Aorta (tissue), 5 donors: ENCODE data around the gene CCDC159. TPM values are rescaled to one million over a fixed set of nuclear protein-coding genes. Genes with fewer than 3 reads are reported as not detected.
"Not testable (repeated sequence)": the region's sequence is repeated elsewhere in the genome, so short reads cannot be mapped to it uniquely, and the experiment has no call there.

ENCODE experiments used
- ATAC-seq: fragments of 200-7000 bp; cut with Tn5 transposase; one replicate; pipeline ENCODE4 v1.9.1; 2022; ENCODE audit warnings: moderate library complexity; ENCODE audit not compliant: low FRiP score
- DNase-seq, 2 donors: peaks; one replicate each; pipeline ENCODE4 v3.0.0-alpha.2; 2020
- H3K27ac ChIP-seq, 2 donors: one replicate each; pipeline ENCODE4 v1.5.1; 2013; ENCODE audit warnings: low read length in 2 of 2, mild to moderate bottlenecking in 2 of 2, moderate library complexity in 2 of 2, control low read depth in 1 of 2, inconsistent platforms in 1 of 2, low read depth in 1 of 2
- H3K27me3 ChIP-seq, 2 donors: one replicate each; pipeline ENCODE4 v1.6.1; 2013; ENCODE audit warnings: control low read depth in 1 of 2, low read length in 1 of 2, mild to moderate bottlenecking in 1 of 2, moderate library complexity in 1 of 2; ENCODE audit not compliant: insufficient read depth in 2 of 2, control insufficient read depth in 1 of 2
- H3K36me3 ChIP-seq, 2 donors: one replicate each; pipeline ENCODE4 v1.6.1; 2013; ENCODE audit warnings: control low read depth in 1 of 2, low read length in 1 of 2, mild to moderate bottlenecking in 1 of 2; ENCODE audit not compliant: insufficient read depth in 2 of 2, control insufficient read depth in 1 of 2
- H3K4me1 ChIP-seq, 2 donors: one replicate each; pipeline ENCODE4 v1.6.1; 2013; ENCODE audit warnings: low read length in 2 of 2, control low read depth in 1 of 2, mild to moderate bottlenecking in 1 of 2, moderate library complexity in 1 of 2; ENCODE audit not compliant: insufficient read depth in 2 of 2, control insufficient read depth in 1 of 2
- H3K4me3 ChIP-seq, 2 donors: one replicate each; pipeline ENCODE4 v1.5.1; 2013; ENCODE audit warnings: low read length in 2 of 2, control low read depth in 1 of 2, mild to moderate bottlenecking in 1 of 2
- H3K9me3 ChIP-seq: one replicate; pipeline ENCODE4 v1.6.1; 2013; ENCODE audit warnings: mild to moderate bottlenecking, low read length; ENCODE audit not compliant: control insufficient read depth
- WGBS, 2 donors: extraction: QIAGEN DNeasy Blood & Tissue Kit; methylation state at CpG; one replicate each; pipeline ENCODE4 v1.1.7; 2013; 5-methylcytosine and 5-hydroxymethylcytosine counted together
- intact Hi-C, 2 donors: fragments of 100-400 bp; cut with DNase I; formaldehyde crosslinking; loops; one replicate each; pipeline versions ENCODE4 v1.14.2 to v1.15.0; 2022
- polyA plus RNA-seq, 2 donors: library from polyadenylated mRNA; stranded (reverse); fragments of 200-250 nt; gene quantifications; one replicate each; pipeline ENCODE4 v1.2.3, GENCODE V29; 2013
- total RNA-seq, 2 donors: library from RNA; stranded (reverse); fragmentation: NEBNext Ultra II Directional; extraction: Animal tissue kit (Norgen Biotek cat#: 25700); gene quantifications; one replicate each; pipeline ENCODE4 v1.2.1, GENCODE V29; 2021
- donor health status: healthy with polysubstance abuse.
- donor health status: Bipolar disorder and iron deficiency.
- donor health status: DM: no; HTN: no; CAD: no.
- donor health status: DM: no; HTN: no; CAD: no.
- donor health status: DM: yes; HTN: yes; CAD: no.

The CCDC159 gene
- total and polyA plus RNA-seq, 4 donors, result 18.0 to 111 (median 36.3) TPM

- WGBS, 2 donors, result 20 to 25% methylated on average over 15 of the region's 15 CpGs
- DNase-seq (no peak), ATAC-seq (no peak)
- Histone ChIP-seq H3K27ac (peak overlapping the region in 1 of 2 donors; percentile 16), H3K9me3 (peaks cover 1% of the 10 kb centered on the region), H3K4me3 (peak overlapping the region in 1 of 2 donors; percentile 39), H3K4me1 (no peaks in the 10 kb centered on the region), H3K36me3 (no peaks in the 10 kb centered on the region), H3K27me3 (no peaks in the 10 kb centered on the region)
- intact Hi-C loops, result no loop called here
Measured at GRCh38 chr19:11345122-11345803, 1.1 kb upstream of the CCDC159 start.

GRCh38 chr19:11347546-11348039 lies 1.3 kb downstream of the CCDC159 start:
- WGBS, 2 donors, result 73 to 78% methylated on average over 7 of the region's 7 CpGs
- ATAC-seq (no peak), DNase-seq (no peak)
- intact Hi-C loops, result no loop called here
- Histone ChIP-seq H3K9me3 (peaks cover 1% of the 10 kb centered on the region), H3K4me3 (no peak overlapping the region), H3K4me1 (no peaks in the 10 kb centered on the region), H3K27ac (no peak overlapping the region), H3K27me3 (no peaks in the 10 kb centered on the region), H3K36me3 (no peaks in the 10 kb centered on the region)

GRCh38 chr19:11349171-11349570 lies 2.9 kb downstream of the CCDC159 start:
- 90 to 94% methylated on average over 4 of the region's 4 CpGs for WGBS, 2 donors

GRCh38 chr19:11354102-11354501 lies 7.8 kb downstream of the CCDC159 start:
- intact Hi-C loops, H3K27ac ChIP-seq, H3K9me3 ChIP-seq, ATAC-seq, H3K4me1 ChIP-seq, H3K4me3 ChIP-seq, H3K27me3 ChIP-seq, DNase-seq, H3K36me3 ChIP-seq: not testable (repeated sequence)
- WGBS, 2 donors, result 95 to 97% methylated on average over 4 of the region's 4 CpGs

More at GRCh38 chr19:11349171-11349570, 2.9 kb downstream of the CCDC159 start:
- ATAC-seq (no peak), DNase-seq (no peak)
- intact Hi-C loops, result no loop called here
- peaks cover 1% of the 10 kb centered on the region for H3K9me3 ChIP-seq
- no peak overlapping the region for H3K27ac ChIP-seq
- H3K36me3 ChIP-seq, result no peaks in the 10 kb centered on the region
- no peak overlapping the region for H3K4me3 ChIP-seq
- H3K4me1 ChIP-seq, result no peaks in the 10 kb centered on the region
- no peaks in the 10 kb centered on the region for H3K27me3 ChIP-seq

- peak within 1 kb of the TSS; percentile 51 to 77 for H3K4me3 ChIP-seq
- H3K36me3 ChIP-seq, result peaks cover 0 to 4% of the 10 kb centered on the region in 2 donors
- H3K9me3 ChIP-seq, result no peaks in the 10 kb centered on the region
- H3K27ac ChIP-seq, result peak within 1 kb of the TSS in 1 of 2 donors; percentile 16
- 1 to 2% methylated on average over 43 to 62 of the region's 62 CpGs for WGBS, 2 donors
- ATAC-seq (peak; percentile 94), DNase-seq (peak; percentile 96 to 98)
- H3K27me3 ChIP-seq, result no peaks in the 10 kb centered on the region
- H3K4me1 ChIP-seq, result no peaks in the 10 kb centered on the region
- intact Hi-C loops, result no loop called here
Measured at GRCh38 chr19:11355160-11356073, 9.1 kb downstream of the CCDC159 start, which contains the start of gene PLPPR2. Gene PLPPR2 (plus strand): TSS chr19:11355432. CDS start chr19:11357674, 2,242 bp downstream.

- Histone ChIP-seq H3K27me3 (no peaks in the 10 kb centered on the region), H3K9me3 (no peaks in the 10 kb centered on the region), H3K27ac (peak overlapping the region in 1 of 2 donors; percentile 16), H3K4me3 (peak overlapping the region in 1 of 2 donors; percentile 51), H3K36me3 (peaks cover 0 to 4% of the 10 kb centered on the region in 2 donors), H3K4me1 (no peaks in the 10 kb centered on the region)
- ATAC-seq, result no peak
- no peak for DNase-seq
- 69 to 78% methylated on average over 6 of the region's 6 CpGs for WGBS, 2 donors
- intact Hi-C loops, result no loop called here
Measured at GRCh38 chr19:11356074-11356397, 9.7 kb downstream of the CCDC159 start.

GRCh38 chr19:11356676-11357550 lies 10.6 kb downstream of the CCDC159 start:
- Histone ChIP-seq H3K4me3 (no peak overlapping the region), H3K27me3 (no peaks in the 10 kb centered on the region), H3K9me3 (no peaks in the 10 kb centered on the region), H3K27ac (no peak overlapping the region), H3K4me1 (no peaks in the 10 kb centered on the region), H3K36me3 (peaks cover 0 to 5% of the 10 kb centered on the region in 2 donors)
- ATAC-seq, result no peak
- DNase-seq, result no peak
- intact Hi-C loops, result no loop called here
- 80 to 82% methylated on average over 11 of the region's 11 CpGs for WGBS, 2 donors

GRCh38 chr19:11359421-11359820 lies 13.1 kb downstream of the CCDC159 start:
- intact Hi-C loops, result no loop called here
- no peaks in the 10 kb centered on the region for H3K4me1 ChIP-seq
- no peak overlapping the region for H3K4me3 ChIP-seq
- no peak for ATAC-seq
- no peaks in the 10 kb centered on the region for H3K27me3 ChIP-seq
- H3K36me3 ChIP-seq, result peaks cover 0 to 5% of the 10 kb centered on the region in 2 donors
- WGBS, 2 donors, result 88 to 89% methylated on average over 11 of the region's 11 CpGs
- no peak overlapping the region for H3K27ac ChIP-seq
- no peaks in the 10 kb centered on the region for H3K9me3 ChIP-seq
- DNase-seq, result no peak
